Measurements from ENCODE around the gene TEX19. TPM values are rescaled to one million over a fixed set of nuclear protein-coding genes. Genes with fewer than 3 reads are reported as not detected.

Gene TEX19, protein sequence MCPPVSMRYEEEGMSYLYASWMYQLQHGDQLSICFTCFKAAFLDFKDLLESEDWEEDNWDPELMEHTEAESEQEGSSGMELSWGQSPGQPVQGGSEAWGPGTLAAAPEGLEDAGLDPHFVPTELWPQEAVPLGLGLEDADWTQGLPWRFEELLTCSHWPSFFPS
- total RNA-seq (under 1 TPM in 1 of 9 donors, not detected in 8; 0.26 TPM), polyA plus RNA-seq (not detected)
- long read RNA-seq, donor 1 = 0 reads
- long read RNA-seq, donor 2 = 0 reads
- long read RNA-seq, donor 3 = 0 reads
- long read RNA-seq, donor 4 = 0 reads
- long read RNA-seq, donor 5 = 0 reads
- long read RNA-seq, donor 6 = 0 reads
- long read RNA-seq, donor 7 = 0 reads
- long read RNA-seq, donor 8 = 0 reads
- long read RNA-seq, donor 9 = 0 reads
- long read RNA-seq, donor 10 = 0 reads

DNA sequence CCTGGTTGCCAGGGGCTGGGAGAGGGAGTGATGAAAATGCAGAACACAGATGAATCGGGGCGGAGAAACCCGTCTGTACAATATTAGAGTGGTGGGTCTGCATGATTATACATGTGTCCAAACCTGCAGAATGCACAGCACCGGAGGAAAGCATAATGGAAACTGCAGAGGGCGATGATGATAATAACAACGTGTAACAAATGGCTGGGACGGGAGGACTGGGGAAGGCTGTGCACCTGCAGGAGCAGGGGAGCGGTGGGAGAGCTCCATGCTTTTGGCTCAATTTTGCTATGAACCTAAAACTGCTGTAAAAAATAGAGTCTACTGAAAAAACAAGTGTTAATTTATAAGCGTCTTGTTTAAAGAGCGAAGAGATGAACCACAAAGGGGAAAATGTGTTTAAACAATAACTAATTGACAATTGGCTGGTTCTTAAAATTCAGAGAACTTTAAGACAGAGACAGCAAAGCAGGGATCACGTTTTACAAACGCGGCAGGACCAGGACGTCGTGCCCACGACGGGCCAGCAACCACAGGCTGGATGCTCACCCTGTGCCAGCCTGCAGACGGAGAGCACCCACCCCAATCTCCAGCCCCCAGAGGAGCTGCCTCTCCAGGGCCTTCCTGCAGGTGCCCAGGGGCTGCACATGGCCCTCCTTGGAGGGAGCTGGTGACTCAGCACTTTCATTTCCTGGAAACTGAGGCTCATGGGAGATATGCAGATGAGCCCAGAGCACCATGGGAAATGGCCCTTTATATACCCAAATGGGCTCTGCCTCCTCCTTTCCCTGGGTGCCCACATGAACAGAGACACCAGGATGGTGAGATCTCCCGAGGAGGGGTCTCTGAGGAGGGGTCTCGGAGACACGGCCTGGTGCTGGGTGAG is at the start of gene TEX19:
TSS of gene TEX19 (plus strand) at position 783 of the 886 bp plus-strand sequence. CDS start 2,904 bp downstream, outside the sequence.
- 69 to 72% (median 71%) methylated on average over 18 to 21 of the region's 21 CpGs for WGBS, 4 donors
- intact Hi-C loops (cut with DNase I) = no loop called here
- Histone ChIP-seq H3K36me3 (replicated peaks in 1 of 2) (no peaks in the 10 kb centered on the region), H3K27me3 (peaks cover 17% of the 10 kb centered on the region), H3K27ac (no peak within 1 kb of the TSS), H3K9me3 (replicated peaks in 1 of 3) (no peaks in the 10 kb centered on the region), H3K4me1 (replicated peaks in 1 of 2) (no peaks in the 10 kb centered on the region), H3K4me3 (no peak within 1 kb of the TSS)
- no peak for DNase-seq
- TF ChIP-seq, protein P1, sequence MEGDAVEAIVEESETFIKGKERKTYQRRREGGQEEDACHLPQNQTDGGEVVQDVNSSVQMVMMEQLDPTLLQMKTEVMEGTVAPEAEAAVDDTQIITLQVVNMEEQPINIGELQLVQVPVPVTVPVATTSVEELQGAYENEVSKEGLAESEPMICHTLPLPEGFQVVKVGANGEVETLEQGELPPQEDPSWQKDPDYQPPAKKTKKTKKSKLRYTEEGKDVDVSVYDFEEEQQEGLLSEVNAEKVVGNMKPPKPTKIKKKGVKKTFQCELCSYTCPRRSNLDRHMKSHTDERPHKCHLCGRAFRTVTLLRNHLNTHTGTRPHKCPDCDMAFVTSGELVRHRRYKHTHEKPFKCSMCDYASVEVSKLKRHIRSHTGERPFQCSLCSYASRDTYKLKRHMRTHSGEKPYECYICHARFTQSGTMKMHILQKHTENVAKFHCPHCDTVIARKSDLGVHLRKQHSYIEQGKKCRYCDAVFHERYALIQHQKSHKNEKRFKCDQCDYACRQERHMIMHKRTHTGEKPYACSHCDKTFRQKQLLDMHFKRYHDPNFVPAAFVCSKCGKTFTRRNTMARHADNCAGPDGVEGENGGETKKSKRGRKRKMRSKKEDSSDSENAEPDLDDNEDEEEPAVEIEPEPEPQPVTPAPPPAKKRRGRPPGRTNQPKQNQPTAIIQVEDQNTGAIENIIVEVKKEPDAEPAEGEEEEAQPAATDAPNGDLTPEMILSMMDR (IDR thresholded peaks at IDR 0.05) = no peak
- TF ChIP-seq POLR2A (IDR thresholded peaks at IDR 0.05) = no peak

DNA sequence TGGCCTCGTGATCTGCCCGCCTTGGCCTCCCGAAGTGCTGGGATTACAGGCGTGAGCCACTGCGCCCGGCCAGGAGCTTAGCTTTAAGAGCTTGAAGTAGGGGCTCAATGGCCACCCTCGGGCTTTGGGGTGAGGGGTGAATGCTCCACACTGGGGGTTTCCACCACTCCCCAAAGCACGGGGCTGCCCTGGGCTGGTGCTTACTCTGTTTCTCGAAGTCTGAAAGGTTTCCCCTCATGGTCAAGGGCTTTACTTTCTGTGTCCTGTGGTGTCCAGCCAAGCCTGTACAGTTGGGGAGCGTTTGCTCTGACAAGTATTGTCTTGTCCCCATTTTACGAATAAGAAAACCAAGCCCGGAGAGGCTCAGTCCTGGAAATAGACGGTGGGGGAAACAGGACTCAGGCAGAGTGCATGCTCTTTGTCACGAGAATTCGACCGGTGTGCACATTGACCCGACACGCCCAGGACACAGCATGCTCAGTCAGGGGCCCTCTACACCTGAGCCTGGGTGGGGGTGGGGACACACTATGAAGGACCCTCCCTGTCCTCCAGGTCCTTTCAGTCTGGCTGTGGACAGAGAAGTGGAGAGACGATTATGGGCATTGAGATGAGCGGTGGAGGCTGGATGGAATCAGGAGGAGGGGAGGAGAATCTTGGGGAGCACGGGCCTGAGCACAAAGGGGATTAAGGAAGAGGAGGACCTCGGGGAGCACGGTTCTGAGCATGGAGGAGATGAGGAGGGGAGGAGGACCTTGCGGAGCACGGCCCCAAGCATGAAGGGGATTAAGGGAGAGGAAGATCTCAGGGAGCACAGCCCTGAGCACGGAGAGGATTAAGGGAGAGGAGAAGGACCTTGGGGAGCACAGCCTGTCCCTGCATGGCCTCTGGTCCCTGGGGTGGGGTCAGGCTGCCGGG is 49.1 kb upstream of the TEX19 start:
- no peaks in the 10 kb centered on the region for H3K4me1 ChIP-seq (replicated peaks in 1 of 2)
- peaks cover 5% of the 10 kb centered on the region for H3K27me3 ChIP-seq
- intact Hi-C loops (cut with DNase I) = loop anchor here in 1 of 2 donors (10.0 kb wide), 1 partner anchor 275 kb away; the partner anchor contains the start of genes DCXR and RAC3
- no peak overlapping the region for H3K27ac ChIP-seq
- DNase-seq = no peak
- no peak overlapping the region for H3K4me3 ChIP-seq
- 71 to 83% (median 80%) methylated on average over 25 to 27 of the region's 27 CpGs for WGBS, 4 donors
- TF ChIP-seq POLR2A (IDR thresholded peaks at IDR 0.05) = no peak
- TF ChIP-seq, protein P1 (IDR thresholded peaks at IDR 0.05) = no peak
- H3K36me3 ChIP-seq (replicated peaks in 1 of 2) = no peaks in the 10 kb centered on the region
- H3K9me3 ChIP-seq (replicated peaks in 1 of 3) = no peaks in the 10 kb centered on the region

DNA sequence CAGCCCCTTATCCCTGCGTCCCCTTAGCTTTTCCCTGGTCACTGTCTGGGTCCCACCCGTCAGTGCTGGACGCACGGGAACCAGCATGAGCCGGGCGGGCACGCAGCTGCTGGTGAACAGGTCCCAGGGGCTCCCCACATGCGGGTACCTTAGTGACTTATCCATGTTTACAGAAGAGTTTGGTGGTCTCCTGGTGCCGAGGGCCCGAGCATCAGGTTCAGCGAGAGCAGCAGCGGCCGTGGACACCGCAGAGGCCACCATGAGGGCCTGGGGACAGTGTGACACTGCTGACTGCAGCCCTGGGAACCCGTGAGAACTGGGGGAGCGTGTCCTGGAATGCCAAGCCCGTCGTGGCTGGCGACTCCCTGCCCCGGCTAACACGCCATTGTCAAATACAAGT is 48.2 kb upstream of the TEX19 start:
- WGBS, 4 donors = 81 to 86% (median 84%) methylated on average over 13 to 21 of the region's 21 CpGs
- Histone ChIP-seq H3K4me1 (replicated peaks in 1 of 2) (no peaks in the 10 kb centered on the region), H3K9me3 (replicated peaks in 1 of 3) (no peaks in the 10 kb centered on the region), H3K27me3 (peaks cover 5% of the 10 kb centered on the region), H3K27ac (no peak overlapping the region), H3K4me3 (no peak overlapping the region), H3K36me3 (replicated peaks in 1 of 2) (no peaks in the 10 kb centered on the region)
- intact Hi-C loops (cut with DNase I) = loop anchor here in 1 of 2 donors (10.0 kb wide), 1 partner anchor 276 kb away; the partner anchor contains the start of genes DCXR and RAC3
- TF ChIP-seq, protein P1 (IDR thresholded peaks at IDR 0.05) = no peak
- TF ChIP-seq POLR2A (IDR thresholded peaks at IDR 0.05) = no peak
- DNase-seq = no peak
